HG02642 (cell line): Measurements from ENCODE around the gene CES2.
A peak's percentile ranks its signal among the peaks of the same experiment; 100 is the strongest.
"Not testable (repeated sequence)": the region's sequence is repeated elsewhere in the genome, so short reads cannot be mapped to it uniquely, and the experiment has no call there.

Experiments used
- ATAC-seq: cut with Tn5 transposase; IDR thresholded peaks from one replicate; pipeline ENCODE4 v1.9.1; 2021; ENCODE audit warnings: mild to moderate bottlenecking; ENCODE audit not compliant: unreplicated experiment, poor library complexity

CES2 gene

GRCh38 chr16:66950971-66951790 is 15.9 kb downstream of the CES2 start:
- ATAC-seq = no peak

DNA sequence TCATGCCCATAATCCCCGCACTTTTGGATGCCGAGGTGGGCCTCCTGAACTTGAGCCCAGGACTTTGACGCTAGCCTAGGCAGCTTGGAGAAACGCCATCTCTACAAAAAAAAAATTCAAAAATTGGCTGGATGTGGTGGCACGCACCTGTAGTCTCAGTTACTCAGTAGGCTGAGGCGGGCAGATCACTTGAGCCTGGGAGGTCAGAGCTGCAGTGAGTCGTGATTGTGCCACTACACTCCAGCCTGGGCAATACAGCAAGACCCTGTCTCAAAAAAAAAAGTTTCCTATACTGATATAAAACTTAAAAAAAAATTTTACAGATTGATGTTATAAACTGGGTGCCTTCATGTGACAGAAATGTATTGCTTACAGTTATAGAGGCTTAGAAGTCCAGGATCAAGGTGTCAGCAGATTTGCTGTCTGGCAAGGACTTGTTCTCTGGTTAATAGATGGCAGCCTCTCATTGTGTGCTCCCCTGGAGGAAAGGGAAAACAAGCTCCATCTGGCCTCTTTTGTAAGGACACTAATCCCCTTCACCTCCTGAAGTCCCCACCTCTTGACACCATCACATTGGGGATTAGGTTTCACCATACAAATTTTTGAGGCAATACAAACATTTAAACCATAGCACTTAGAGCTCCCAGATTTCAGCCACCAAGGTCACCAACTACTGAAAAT is 17.3 kb downstream of the CES2 start:
- ATAC-seq = no peak

GRCh38 chr16:66953462-66954096 is 18.3 kb downstream of the CES2 start:
- ATAC-seq = no peak

DNA sequence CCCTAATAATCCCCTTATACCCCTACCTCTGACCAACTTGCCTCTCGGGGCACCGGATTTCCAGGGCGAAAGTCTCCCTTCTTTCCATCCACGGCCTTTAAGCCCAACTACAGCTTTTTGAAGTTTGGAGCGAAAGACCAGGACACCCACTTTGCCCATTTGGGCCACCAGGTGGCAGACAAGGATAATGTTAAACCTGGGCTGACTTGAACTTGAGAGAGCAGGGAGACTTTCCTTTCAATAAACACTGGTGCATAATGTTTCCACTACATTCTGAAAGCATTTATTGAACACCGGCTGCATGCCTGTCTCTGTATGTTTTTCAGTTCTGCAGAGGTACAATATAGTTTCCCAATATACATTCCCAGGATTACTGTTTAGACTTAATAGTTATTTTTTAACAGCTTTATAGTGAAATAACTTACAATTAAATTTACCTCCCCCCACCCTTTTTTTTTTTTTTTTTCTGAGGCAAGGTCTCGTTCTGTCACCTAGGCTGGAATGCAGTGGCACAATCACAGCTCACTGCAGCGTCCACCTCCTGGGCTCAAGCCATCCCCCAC is 18.9 kb downstream of the CES2 start:
- ATAC-seq = no peak

DNA sequence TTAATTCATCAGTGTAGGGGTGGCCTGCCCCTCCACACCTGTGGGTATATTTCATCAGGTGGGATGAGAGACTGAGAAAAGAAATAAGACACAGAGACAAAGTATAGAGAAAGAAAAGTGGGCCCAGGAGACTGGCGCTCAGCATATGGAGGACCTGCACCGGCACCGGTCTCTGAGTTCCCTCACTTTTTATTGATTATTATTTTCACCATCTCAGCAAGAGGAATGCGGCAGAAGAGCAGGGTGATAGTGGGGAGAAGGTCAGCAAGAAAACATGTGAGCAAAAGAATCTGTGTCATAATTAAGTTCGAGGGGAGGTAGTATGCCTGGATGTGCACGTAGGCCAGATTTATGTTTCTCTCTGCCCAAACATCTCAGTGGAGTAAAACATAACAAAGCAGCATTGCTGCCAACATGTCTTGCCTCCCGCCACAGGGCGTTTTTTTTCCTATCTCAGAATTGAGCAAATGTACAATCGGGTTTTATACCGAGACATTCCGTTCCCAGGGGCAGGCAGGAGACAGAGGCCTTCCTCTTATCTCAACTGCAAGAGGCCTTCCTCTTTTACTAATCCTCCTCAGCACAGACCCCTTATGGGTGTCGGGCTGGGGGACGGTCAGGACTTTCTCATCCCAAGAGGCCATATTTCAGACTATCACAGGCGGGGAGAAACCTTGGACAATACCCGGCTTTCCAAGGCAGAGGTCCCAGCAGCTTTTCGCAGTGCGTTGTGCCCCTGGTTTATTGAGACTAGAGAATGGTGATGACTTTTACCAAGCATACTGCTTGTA is 20.2 kb downstream of the CES2 start:
- ATAC-seq = not testable (repeated sequence)

GRCh38 chr16:66956154-66956457 is 20.8 kb downstream of the CES2 start:
- ATAC-seq = not testable (repeated sequence)

DNA sequence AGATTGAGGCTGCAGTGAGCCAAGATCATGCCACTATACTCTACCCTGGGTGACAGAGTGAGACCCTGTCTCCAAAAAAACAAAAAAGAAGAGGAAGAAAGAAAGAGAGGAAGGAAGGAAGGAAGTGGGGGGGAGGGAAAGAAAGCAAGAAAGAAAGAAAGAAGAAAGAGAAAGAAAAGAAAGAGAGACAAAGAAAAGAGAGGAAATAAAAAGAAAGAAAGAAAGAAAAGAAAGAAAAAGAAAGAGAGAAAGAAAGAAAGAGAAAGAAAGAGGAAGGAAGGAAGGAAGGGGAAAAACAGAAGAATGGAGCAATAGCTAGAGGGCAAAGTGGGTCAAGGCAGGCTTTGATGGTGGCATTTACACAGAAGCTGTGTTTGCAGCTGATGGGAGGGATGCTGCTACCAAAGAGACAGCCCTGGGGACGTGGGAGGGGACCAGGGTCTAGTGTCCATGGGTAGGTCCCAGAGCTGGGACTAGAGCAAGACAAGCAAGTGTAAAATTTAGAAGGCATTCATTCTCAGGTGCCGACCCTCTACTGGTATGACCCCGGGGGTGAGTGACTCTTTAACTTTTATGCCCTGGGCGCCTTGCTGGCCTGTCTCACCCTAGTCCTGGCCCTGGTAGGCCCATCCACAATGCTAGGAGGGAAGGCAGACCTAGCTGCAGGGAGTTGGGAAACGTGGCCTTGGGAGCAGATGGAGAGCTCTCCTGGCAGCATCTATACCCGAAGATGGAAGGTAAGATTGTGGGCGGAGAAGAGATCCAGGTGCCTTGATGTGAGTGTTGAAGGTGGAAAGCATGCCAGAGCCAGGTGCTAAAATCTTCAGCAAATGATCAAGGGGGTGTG is 23.8 kb downstream of the CES2 start:
- no peak for ATAC-seq

DNA sequence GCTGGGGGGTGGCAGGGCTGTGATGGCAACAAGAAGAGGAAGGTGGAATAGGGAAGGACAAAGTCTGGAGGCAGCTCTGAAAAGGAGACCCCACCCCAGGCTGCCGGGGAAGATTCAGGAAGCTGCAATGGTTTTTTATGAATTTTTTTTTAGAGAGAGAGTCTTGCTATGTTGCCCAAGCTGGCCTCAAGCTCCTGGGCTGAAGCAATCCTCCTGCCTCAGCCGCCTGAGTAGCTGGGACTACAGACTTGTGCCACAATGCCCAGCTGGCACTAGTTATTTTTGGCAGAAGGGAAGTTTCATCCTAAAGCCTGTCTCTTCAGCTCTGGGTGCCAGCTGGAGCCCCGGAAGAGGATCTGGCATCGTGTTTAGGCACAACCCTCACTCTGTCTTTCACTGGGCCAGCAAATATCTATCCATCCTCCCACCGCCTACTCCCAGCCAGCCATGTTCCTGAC is 24.4 kb downstream of the CES2 start:
- no peak for ATAC-seq

GRCh38 chr16:66960270-66960669 is 25.0 kb downstream of the CES2 start:
- ATAC-seq = no peak

DNA sequence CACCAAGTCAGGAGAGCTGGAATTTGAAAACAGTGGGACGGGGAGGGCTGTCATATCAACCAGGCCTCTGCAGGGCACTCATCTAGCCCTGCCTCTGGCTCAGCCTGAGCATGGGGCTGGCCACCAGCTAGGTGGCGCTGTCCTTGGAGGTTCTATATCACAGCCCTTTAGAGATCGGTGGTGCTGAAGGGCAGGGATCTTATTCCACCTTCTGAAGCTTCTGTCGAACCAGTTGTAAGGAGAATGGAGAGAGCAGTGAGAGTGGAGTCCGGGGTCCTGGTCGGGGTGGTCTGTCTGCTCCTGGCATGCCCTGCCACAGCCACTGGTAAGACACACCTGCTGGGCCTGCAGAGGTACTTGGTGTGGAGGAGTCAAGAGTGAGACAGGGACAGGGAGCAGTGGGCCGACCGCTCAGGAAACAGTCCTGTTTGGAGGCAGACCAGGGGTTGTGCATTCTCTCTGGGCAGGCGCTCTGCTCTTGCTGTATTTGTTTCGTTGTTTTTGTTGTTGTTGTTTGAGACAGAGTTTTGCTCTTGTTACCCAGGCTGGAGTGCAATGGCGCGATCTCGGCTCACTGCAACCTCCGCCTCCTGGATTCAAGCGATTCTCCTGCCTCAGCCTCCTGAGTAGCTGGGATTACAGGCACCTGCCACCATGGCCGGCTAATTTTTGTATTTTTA is 25.9 kb downstream of the CES2 start, which contains the start of gene CES3:
TSS of gene CES3 (plus strand) at position 202 of the 680 bp plus-strand sequence. CDS start at position 244, 42 bp downstream.
- peak; percentile 79 for ATAC-seq

- no peak for ATAC-seq
Observed at GRCh38 chr16:66961914-66962313, 26.6 kb downstream of the CES2 start.

- no peak for ATAC-seq
Observed at GRCh38 chr16:66964049-66964448, 28.7 kb downstream of the CES2 start.

- no peak for ATAC-seq
Observed at GRCh38 chr16:66968847-66969246, 33.5 kb downstream of the CES2 start.

GRCh38 chr16:66970775-66971720 is 35.7 kb downstream of the CES2 start:
- ATAC-seq = no peak

DNA sequence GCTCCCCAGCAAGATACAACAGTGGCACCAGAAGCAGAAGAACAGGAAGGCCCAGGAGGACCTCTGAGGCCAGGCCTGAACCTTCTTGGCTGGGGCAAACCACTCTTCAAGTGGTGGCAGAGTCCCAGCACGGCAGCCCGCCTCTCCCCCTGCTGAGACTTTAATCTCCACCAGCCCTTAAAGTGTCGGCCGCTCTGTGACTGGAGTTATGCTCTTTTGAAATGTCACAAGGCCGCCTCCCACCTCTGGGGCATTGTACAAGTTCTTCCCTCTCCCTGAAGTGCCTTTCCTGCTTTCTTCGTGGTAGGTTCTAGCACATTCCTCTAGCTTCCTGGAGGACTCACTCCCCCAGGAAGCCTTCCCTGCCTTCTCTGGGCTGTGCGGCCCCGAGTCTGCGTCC is 37.7 kb downstream of the CES2 start:
- no peak for ATAC-seq

GRCh38 chr16:66973716-66974115 is 38.4 kb downstream of the CES2 start:
- ATAC-seq = no peak

GRCh38 chr16:66974156-66974931 is 39.0 kb downstream of the CES2 start:
- not testable (repeated sequence) for ATAC-seq
